Suprapubic skin (tissue), 3 donors: ENCODE measurements around the gene BLOC1S4.

Source experiments
- POLR2AphosphoS5 ChIP-seq, 3 donors: sonication (generic); formaldehyde crosslinking; IDR thresholded peaks; one replicate each; pipeline ENCODE4 v1.6.1; 2017; ENCODE audit warnings: antibody characterized with exemption in 3 of 3
- TF ChIP-seq, protein P1 (sequence below), 2 donors: fragments of 200-600 bp in 1 of 2; fragments of 450-650 bp in 1 of 2; sonication (generic) in 1 of 2; IDR thresholded peaks; one replicate each; pipeline ENCODE4 v1.5.1; 2016 to 2019; ENCODE audit warnings: antibody characterized with exemption in 2 of 2, mild to moderate bottlenecking in 1 of 2, moderate library complexity in 1 of 2

- TF ChIP-seq, protein P1, sequence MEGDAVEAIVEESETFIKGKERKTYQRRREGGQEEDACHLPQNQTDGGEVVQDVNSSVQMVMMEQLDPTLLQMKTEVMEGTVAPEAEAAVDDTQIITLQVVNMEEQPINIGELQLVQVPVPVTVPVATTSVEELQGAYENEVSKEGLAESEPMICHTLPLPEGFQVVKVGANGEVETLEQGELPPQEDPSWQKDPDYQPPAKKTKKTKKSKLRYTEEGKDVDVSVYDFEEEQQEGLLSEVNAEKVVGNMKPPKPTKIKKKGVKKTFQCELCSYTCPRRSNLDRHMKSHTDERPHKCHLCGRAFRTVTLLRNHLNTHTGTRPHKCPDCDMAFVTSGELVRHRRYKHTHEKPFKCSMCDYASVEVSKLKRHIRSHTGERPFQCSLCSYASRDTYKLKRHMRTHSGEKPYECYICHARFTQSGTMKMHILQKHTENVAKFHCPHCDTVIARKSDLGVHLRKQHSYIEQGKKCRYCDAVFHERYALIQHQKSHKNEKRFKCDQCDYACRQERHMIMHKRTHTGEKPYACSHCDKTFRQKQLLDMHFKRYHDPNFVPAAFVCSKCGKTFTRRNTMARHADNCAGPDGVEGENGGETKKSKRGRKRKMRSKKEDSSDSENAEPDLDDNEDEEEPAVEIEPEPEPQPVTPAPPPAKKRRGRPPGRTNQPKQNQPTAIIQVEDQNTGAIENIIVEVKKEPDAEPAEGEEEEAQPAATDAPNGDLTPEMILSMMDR (IDR thresholded peaks at IDR 0.05) = no peak
- no peak for TF ChIP-seq POLR2AphosphoS5 (IDR thresholded peaks at IDR 0.05)
Observed at GRCh38 chr4:6710996-6711395, 5.0 kb upstream of the BLOC1S4 start.
